ENCODE measurements around the gene GRK4.

GRCh38 chr4:2962614-2963174 is 677 bp upstream of the GRK4 start:
- no peak for TF ChIP-seq CTCF (IDR thresholded peaks at IDR 0.05; ENCODE audit: insufficient read depth, low read depth, low read length)
- TF ChIP-seq EZH2 (IDR thresholded peaks at IDR 0.05; ENCODE audit: insufficient read depth, low read length), result no peak
